Measurements from ENCODE around the gene FAM221A. TPM values are rescaled to one million over a fixed set of nuclear protein-coding genes. Genes with fewer than 3 reads are reported as not detected.

The FAM221A gene
- total and polyA plus RNA-seq, 4 donors, result 2.8 to 12.0 (median 5.4) TPM

GRCh38 chr7:23661385-23661784 lies 18.6 kb upstream of the FAM221A start:
- H3K4me1 ChIP-seq (ENCODE audit: control insufficient read depth in 4 of 4, insufficient read depth in 4 of 4, low read length in 3 of 4), result no peaks in the 10 kb centered on the region
- H3K27me3 ChIP-seq (ENCODE audit: control insufficient read depth in 4 of 4, insufficient read depth in 4 of 4, low read length in 3 of 4), result no peaks in the 10 kb centered on the region
- WGBS, result 94% methylated on average over 3 of the region's 3 CpGs
- TF ChIP-seq RAD21 (IDR thresholded peaks at IDR 0.05), result no peak
- TF ChIP-seq NR2F2 (IDR thresholded peaks at IDR 0.05), result no peak
- TF ChIP-seq SP1 (IDR thresholded peaks at IDR 0.05), result no peak
- TF ChIP-seq TAF1 (conservative IDR thresholded peaks at IDR 0.05), result no peak
- no peak for TF ChIP-seq YY1 (IDR thresholded peaks at IDR 0.05)
- TF ChIP-seq HNF4A (conservative IDR thresholded peaks at IDR 0.05), result no peak
- TF ChIP-seq CTCF (IDR thresholded peaks at IDR 0.05; ENCODE audit: low read depth, low read length, missing input control), result no peak
- TF ChIP-seq RXRA (IDR thresholded peaks at IDR 0.05), result no peak
- no peak for TF ChIP-seq HNF4G (IDR thresholded peaks at IDR 0.05)
- no peak for TF ChIP-seq ATF3 (IDR thresholded peaks at IDR 0.05)
- no peak for TF ChIP-seq FOXA2 (IDR thresholded peaks at IDR 0.05)
- TF ChIP-seq FOXA1 (IDR thresholded peaks at IDR 0.05), result no peak
- no peak for TF ChIP-seq REST (IDR thresholded peaks at IDR 0.05)
- no peak for TF ChIP-seq EGR1 (IDR thresholded peaks at IDR 0.05; ENCODE audit: low read depth in 2 of 2)
- no peak for TF ChIP-seq GABPA (IDR thresholded peaks at IDR 0.05 in 1 of 2, conservative IDR thresholded peaks at IDR 0.05 in 1 of 2)
- TF ChIP-seq JUND (IDR thresholded peaks at IDR 0.05), result no peak
- no peak for TF ChIP-seq MAX (IDR thresholded peaks at IDR 0.05)
- no peak for TF ChIP-seq ZBTB33 (IDR thresholded peaks at IDR 0.05)
- H3K27ac ChIP-seq (ENCODE audit: low read depth in 1 of 2, low read length in 2 of 2), result no peak overlapping the region
- DNase-seq (ENCODE audit: low spot score), result no peak
- no peak overlapping the region for H3K9ac ChIP-seq (ENCODE audit: low read depth in 1 of 2, low read length in 2 of 2)
- H3K9me3 ChIP-seq (ENCODE audit: control insufficient read depth in 4 of 4, low read length in 3 of 4), result no peaks in the 10 kb centered on the region
- no peaks in the 10 kb centered on the region for H3K36me3 ChIP-seq (ENCODE audit: control insufficient read depth in 4 of 4, insufficient read depth in 3 of 4, low read depth in 1 of 4, low read length in 3 of 4)
- H3K4me3 ChIP-seq (ENCODE audit: low read depth in 1 of 3, low read length in 3 of 3), result no peak overlapping the region
